SK-N-SH treated with all-trans-retinoic acid at 6 μM for 48 hours (cell line): ENCODE measurements around the gene RANBP6.
"Not testable (repeated sequence)": the region's sequence is repeated elsewhere in the genome, so short reads cannot be mapped to it uniquely, and the experiment has no call there.

Source experiments
- ATAC-seq: fragments of 200-7000 bp; cut with Tn5 transposase; 3 replicates; pipeline ENCODE4 v1.9.1; 2020; ENCODE audit warnings: mild to moderate bottlenecking, moderate library complexity
- BACH2 ChIP-seq: fragments of 250-450 bp; sonication (Bioruptor Pico); IDR thresholded peaks from 2 replicates; pipeline ENCODE4 v1.9.0; 2021; ENCODE audit warnings: mild to moderate bottlenecking, borderline replicate concordance
- CREB5 ChIP-seq: fragments of 250-450 bp; sonication (Bioruptor Pico); IDR thresholded peaks from 2 replicates; pipeline ENCODE4 v1.5.1; 2020; ENCODE audit warnings: low read depth, mild to moderate bottlenecking, moderate library complexity
- CSDC2 ChIP-seq: fragments of 250-450 bp; sonication (Bioruptor Pico); IDR thresholded peaks from 2 replicates; pipeline ENCODE4 v1.5.0; 2020; ENCODE audit warnings: mild to moderate bottlenecking, moderate library complexity
- ESRRG ChIP-seq: fragments of 250-450 bp; sonication (Bioruptor Pico); IDR thresholded peaks from 2 replicates; pipeline ENCODE4 v1.6.1; 2021; ENCODE audit warnings: mild to moderate bottlenecking
- GLIS3 ChIP-seq: fragments of 250-450 bp; sonication (Bioruptor Pico); IDR thresholded peaks from 2 replicates; pipeline ENCODE4 v1.5.0; 2020; ENCODE audit warnings: mild to moderate bottlenecking, moderate library complexity
- ISL1 ChIP-seq: fragments of 250-450 bp; sonication (Bioruptor Pico); IDR thresholded peaks from 2 replicates; pipeline ENCODE4 v2.1.2; 2022; ENCODE audit warnings: mild to moderate bottlenecking, moderate library complexity
- OSR1 ChIP-seq: fragments of 250-450 bp; sonication (Bioruptor Pico); IDR thresholded peaks from 2 replicates; pipeline ENCODE4 v1.8.0; 2022; ENCODE audit warnings: moderate library complexity, mild to moderate bottlenecking, inconsistent platforms
- POU6F1 ChIP-seq: fragments of 250-450 bp; sonication (Bioruptor Pico); IDR thresholded peaks from 2 replicates; pipeline ENCODE4 v1.8.0; 2021; ENCODE audit warnings: low read depth, mild to moderate bottlenecking, moderate library complexity, borderline replicate concordance
- PPARA ChIP-seq: fragments of 250-450 bp; sonication (Bioruptor Pico); IDR thresholded peaks from 2 replicates; pipeline ENCODE4 v1.5.0; 2020; ENCODE audit warnings: mild to moderate bottlenecking, borderline replicate concordance
- RARB ChIP-seq: fragments of 250-450 bp; sonication (Bioruptor Pico); IDR thresholded peaks from 2 replicates; pipeline ENCODE4 v1.8.0; 2021; ENCODE audit warnings: mild to moderate bottlenecking, moderate library complexity
- SNAI2 ChIP-seq: fragments of 250-450 bp; sonication (Bioruptor Pico); IDR thresholded peaks from 2 replicates; pipeline ENCODE4 v1.5.0; 2020; ENCODE audit warnings: mild to moderate bottlenecking, moderate library complexity
- TCF4 ChIP-seq: fragments of 250-450 bp; sonication (Bioruptor Pico); IDR thresholded peaks from 2 replicates; pipeline ENCODE4 v1.8.0; 2021; ENCODE audit warnings: mild to moderate bottlenecking, moderate library complexity, borderline replicate concordance
- TOX ChIP-seq: fragments of 250-450 bp; sonication (Bioruptor Pico); IDR thresholded peaks from 2 replicates; pipeline ENCODE4 v1.8.0; 2021; ENCODE audit warnings: mild to moderate bottlenecking, moderate library complexity, borderline replicate concordance
- TSHZ2 ChIP-seq: fragments of 250-450 bp; sonication (Bioruptor Pico); IDR thresholded peaks from 2 replicates; pipeline ENCODE4 v1.5.0; 2020; ENCODE audit warnings: mild to moderate bottlenecking, moderate library complexity
- ZC3H10 ChIP-seq: fragments of 250-450 bp; sonication (Bioruptor Pico); IDR thresholded peaks from 2 replicates; pipeline ENCODE4 v1.5.1; 2021; ENCODE audit warnings: mild to moderate bottlenecking, moderate library complexity
- ZFP30 ChIP-seq: fragments of 450-650 bp; formaldehyde crosslinking; IDR thresholded peaks from 2 replicates; pipeline ENCODE4 v1.5.0; 2022; ENCODE audit warnings: mild to moderate bottlenecking, moderate library complexity
- ZNF565 ChIP-seq: fragments of 450-650 bp; formaldehyde crosslinking; conservative IDR thresholded peaks from 2 replicates; pipeline ENCODE4 v1.5.0; 2020; ENCODE audit warnings: low read depth, mild to moderate bottlenecking, moderate library complexity
- ZNF70 ChIP-seq: fragments of 450-650 bp; formaldehyde crosslinking; IDR thresholded peaks from 2 replicates; pipeline ENCODE4 v1.5.0; 2020; ENCODE audit warnings: mild to moderate bottlenecking, moderate library complexity
- ZNF8 ChIP-seq: fragments of 450-650 bp; formaldehyde crosslinking; IDR thresholded peaks from 2 replicates; pipeline ENCODE4 v1.5.0; 2020; ENCODE audit warnings: mild to moderate bottlenecking, moderate library complexity

RANBP6 gene

DNA sequence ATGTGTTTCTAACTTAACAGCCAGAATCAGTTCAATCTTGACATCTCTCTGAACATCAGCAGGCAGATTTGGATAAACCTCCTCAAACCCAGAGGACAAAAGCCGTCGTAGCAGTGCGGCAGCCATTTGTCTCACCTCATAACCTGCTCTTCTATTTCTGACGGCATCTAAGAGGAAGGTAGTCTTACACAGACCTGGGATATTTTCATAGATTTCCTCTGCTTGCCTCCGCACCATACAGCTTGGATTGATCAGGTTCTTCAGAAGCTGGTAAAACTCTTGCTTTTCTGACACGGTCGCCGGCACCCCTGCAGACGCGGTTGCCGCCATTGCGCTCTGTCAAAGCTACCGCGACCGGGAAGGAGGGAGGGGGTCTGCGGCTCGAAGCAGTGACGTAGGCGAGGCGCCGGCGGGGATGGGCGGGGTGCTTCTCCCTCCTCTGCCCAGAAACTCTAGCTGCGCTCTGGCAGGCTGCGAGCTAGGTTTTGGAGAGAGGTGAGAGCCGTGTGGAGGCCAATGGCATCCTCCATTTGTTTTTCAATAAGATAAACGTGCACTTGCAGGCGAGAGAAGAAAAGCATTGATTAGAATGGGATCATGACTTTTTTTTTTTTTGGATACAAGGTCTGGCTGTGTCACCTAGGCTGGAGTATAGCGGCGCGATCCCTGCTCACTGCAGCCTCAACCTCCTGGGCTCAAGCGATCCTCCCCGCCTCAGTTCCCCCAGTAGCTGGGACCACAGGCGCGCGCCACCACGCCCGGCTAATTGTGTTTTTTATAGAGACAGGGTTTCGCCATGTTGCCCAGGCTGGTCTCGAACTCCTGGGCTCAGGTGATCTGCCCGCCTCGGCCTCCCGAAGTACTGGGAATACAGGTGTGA, at the start of gene RANBP6:
TSS of gene RANBP6 (minus strand) at position 347 of the 880 bp plus-strand sequence. CDS start at position 330, 17 bp downstream.
- TF ChIP-seq SNAI2: no peak
- no peak for TF ChIP-seq CSDC2 (CRISPR knock-in tag)
- no peak for TF ChIP-seq CREB5 (CRISPR knock-in tag)
- peak; percentile 99 for ATAC-seq

DNA sequence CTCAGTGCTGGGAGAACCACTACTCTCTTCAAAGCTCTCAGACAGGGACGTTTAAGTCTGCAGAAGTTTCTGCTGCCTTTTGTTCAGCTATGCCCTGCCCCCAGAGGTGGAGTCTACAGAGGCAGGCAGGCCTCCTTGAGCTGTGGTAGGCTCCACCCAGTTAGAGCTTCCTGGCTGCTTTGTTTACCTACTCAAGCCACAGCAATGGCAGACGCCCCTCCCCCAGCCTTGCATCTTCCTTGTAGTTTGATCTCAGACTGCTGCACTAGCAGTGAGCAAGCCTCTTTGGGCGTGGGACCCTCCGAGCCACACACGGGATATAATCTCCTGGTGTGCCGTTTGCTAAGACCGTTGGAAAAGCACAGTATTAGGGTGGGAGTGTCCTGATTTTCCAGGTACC, 47.7 kb upstream of the RANBP6 start:
- not testable (repeated sequence) for ATAC-seq

GRCh38 chr9:6055666-6056065, 40.2 kb upstream of the RANBP6 start:
- TF ChIP-seq RARB (CRISPR knock-in tag) (no peak), ZFP30 (CRISPR knock-in tag) (no peak), ISL1 (CRISPR knock-in tag) (no peak), TOX (CRISPR knock-in tag) (no peak)
- ATAC-seq: no peak

DNA sequence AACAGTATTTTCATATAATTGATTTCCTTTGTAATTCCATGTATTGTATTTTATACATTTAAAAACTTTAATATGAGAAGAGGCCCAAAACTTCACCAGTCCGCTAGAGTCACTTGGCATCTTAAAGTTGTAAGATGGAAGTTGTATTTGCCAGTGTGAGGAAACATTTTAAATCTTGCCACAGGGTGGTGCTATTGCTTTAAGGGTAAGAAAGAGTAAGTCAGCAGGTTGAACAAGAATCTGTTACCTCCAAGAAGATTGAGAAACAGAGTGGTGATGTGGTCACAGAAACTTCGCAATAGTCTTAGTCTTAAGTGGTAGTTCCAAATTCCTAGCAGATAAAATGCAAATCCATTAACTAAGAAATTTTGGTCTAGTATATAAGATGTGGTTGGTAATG, 39.8 kb upstream of the RANBP6 start:
- TF ChIP-seq ESRRG (CRISPR knock-in tag) (no peak), GLIS3 (CRISPR knock-in tag) (no peak), OSR1 (CRISPR knock-in tag) (no peak), ZNF8 (no peak), TCF4 (no peak), ZNF565 (no peak), RARB (CRISPR knock-in tag) (no peak), ZC3H10 (no peak), TSHZ2 (CRISPR knock-in tag) (no peak), ZNF70 (CRISPR knock-in tag) (no peak), PPARA (no peak), TOX (CRISPR knock-in tag) (no peak), BACH2 (no peak), ZFP30 (CRISPR knock-in tag) (no peak), CSDC2 (CRISPR knock-in tag) (no peak), ISL1 (CRISPR knock-in tag) (no peak)
- peak; percentile 85 for ATAC-seq

DNA sequence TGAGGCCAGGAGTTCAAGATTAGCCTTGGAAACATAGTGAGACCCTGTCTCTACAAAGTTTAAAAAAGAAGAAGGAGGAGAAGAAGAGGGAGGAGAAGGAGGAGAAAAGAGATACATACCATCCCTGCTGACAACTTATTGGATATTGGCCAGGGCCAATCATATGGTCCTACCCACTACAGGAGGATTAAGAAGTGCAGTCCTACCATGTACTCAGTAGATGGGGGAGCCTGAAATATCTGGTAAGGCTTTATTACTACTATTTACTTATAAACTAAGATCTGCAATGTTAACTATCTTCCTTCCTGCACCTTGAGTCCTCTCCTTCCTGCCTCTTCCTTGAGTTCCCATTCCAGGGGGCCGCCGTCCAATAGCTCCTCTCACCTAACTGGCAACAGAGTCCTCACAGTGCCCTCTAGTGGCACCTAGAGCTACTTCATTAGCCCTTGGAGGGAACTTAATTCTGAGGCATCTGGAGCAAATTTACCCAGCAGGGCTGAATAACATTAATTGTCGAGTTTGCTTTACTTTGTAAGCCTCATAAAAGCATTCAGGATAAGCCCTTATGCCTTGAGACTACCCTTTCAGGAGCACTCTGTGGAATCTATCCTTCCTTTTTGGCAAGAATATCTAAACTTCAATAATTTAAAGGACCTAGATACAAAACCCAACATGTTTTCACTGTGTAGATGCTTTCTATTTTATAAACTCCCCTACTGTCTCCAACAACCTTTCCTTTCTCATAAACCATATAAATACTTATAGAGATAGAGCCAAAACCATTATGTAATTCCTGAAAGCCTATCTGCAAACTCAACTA, 39.1 kb upstream of the RANBP6 start:
- peak; percentile 98 for ATAC-seq
- no peak for TF ChIP-seq GLIS3 (CRISPR knock-in tag)
- no peak for TF ChIP-seq POU6F1 (CRISPR knock-in tag)
- TF ChIP-seq SNAI2: no peak
- no peak for TF ChIP-seq BACH2
- TF ChIP-seq, all 23 proteins: peak for 0
